Measurements from ENCODE around the gene PFKFB2. TPM values are rescaled to one million over a fixed set of nuclear protein-coding genes. Genes with fewer than 3 reads are reported as not detected.

PFKFB2 gene
- polyA plus RNA-seq, 2 of the 4 experiments (the other 2 are of a cell fraction): 7.4 to 8.4 TPM

DNA sequence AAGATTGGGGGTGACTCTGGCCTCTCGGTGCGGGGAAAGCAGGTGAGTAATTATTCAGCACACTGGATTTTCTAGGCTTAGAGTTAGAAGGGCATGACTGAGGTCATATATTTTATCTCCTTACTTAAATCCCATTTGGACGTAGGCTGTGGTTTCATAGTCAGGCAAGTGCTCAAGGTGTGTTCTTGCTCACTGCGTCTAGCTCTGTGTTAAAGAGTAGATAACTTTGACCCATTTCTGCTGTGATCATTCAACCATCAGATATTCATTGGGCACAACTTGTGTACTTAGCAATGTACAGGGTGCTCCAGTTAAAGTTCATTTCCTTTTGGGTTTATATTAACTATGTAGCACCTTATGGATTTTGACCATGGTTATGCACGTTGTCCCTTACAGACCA lies 14.6 kb downstream of the PFKFB2 start:
- H3K4me2 ChIP-seq: no peak overlapping the region
- no peak for ATAC-seq
- H3K27ac ChIP-seq: no peak overlapping the region
- TF ChIP-seq RCOR1 (IDR thresholded peaks at IDR 0.05; ENCODE audit: low read depth, low read length): no peak
- TF ChIP-seq CEBPB (IDR thresholded peaks at IDR 0.05): no peak
- TF ChIP-seq BHLHE40 (IDR thresholded peaks at IDR 0.05; ENCODE audit: low read depth, low read length): no peak
- TF ChIP-seq USF2 (IDR thresholded peaks at IDR 0.05): no peak
- no peak for TF ChIP-seq ATOH8 (CRISPR knock-in tag; IDR thresholded peaks at IDR 0.05; ENCODE audit: low read depth)
- no peak for TF ChIP-seq FOSL2 (IDR thresholded peaks at IDR 0.05)
- no peak for TF ChIP-seq FOSL2 (CRISPR knock-in tag; IDR thresholded peaks at IDR 0.05)
- no peak for TF ChIP-seq POLR2AphosphoS2 (conservative IDR thresholded peaks at IDR 0.05; ENCODE audit: low read length)
- TF ChIP-seq ZFP36 (IDR thresholded peaks at IDR 0.05; ENCODE audit: borderline replicate concordance, partially characterized antibody): no peak
- TF ChIP-seq KDM1A (IDR thresholded peaks at IDR 0.05; ENCODE audit: low read depth): no peak
- no peak for FAIRE-seq
- ChIA-PET CTCF (interaction anchor here (1.1 to 2.5 kb wide), 4 partner anchors 9 to 254 kb away, joined by 3 to 14 read pairs (median 4); partner anchors contain the start of gene CD55), POLR2A (no interaction called here)
- WGBS (ENCODE audit: missing lambda C conversion rate): 88% methylated on average over 5 of the region's 5 CpGs
- DNase-seq (ENCODE audit: low read depth in 1 of 2, low spot score in 1 of 2): no peak
- no peaks in the 10 kb centered on the region for H3K9me3 ChIP-seq
- no peak overlapping the region for H3K4me3 ChIP-seq
- H3K4me1 ChIP-seq: no peaks in the 10 kb centered on the region

- POLR2A ChIA-PET: no interaction called here
- CTCF ChIA-PET: interaction anchor here (0.9 to 2.5 kb wide), 8 partner anchors 8 to 431 kb away, joined by 3 to 14 read pairs (median 4); no protein-coding TSS in a partner anchor
- ATAC-seq (no peak), DNase-seq (ENCODE audit: low read depth in 1 of 2, low spot score in 1 of 2) (no peak), FAIRE-seq (no peak)
- Histone ChIP-seq H3K27ac (no peak overlapping the region), H3K9me3 (no peaks in the 10 kb centered on the region), H3K4me3 (no peak overlapping the region), H3K4me1 (peaks cover 6% of the 10 kb centered on the region), H3K4me2 (no peak overlapping the region)
- 82% methylated on average over 3 of the region's 3 CpGs for WGBS (ENCODE audit: missing lambda C conversion rate)
- TF ChIP-seq ZSCAN20 (CRISPR knock-in tag; IDR thresholded peaks at IDR 0.05) (no peak), BHLHE40 (IDR thresholded peaks at IDR 0.05; ENCODE audit: low read depth, low read length) (no peak)
Measured at GRCh38 chr1:207069061-207069460, 16.0 kb downstream of the PFKFB2 start.

- DNase-seq (ENCODE audit: low read depth in 1 of 2, low spot score in 1 of 2) (no peak), FAIRE-seq (no peak), ATAC-seq (no peak)
- TF ChIP-seq EP300 (IDR thresholded peaks at IDR 0.05): no peak
- H3K27ac ChIP-seq: no peak overlapping the region
- ChIA-PET POLR2A (no interaction called here), CTCF (interaction anchor here (1.4 to 2.9 kb wide), 6 partner anchors 10 to 430 kb away, joined by 3 to 14 read pairs (median 4); partner anchors contain the start of gene PFKFB2)
- no peak overlapping the region for H3K4me2 ChIP-seq
- no peaks in the 10 kb centered on the region for H3K9me3 ChIP-seq
- 85% methylated on average over 5 of the region's 5 CpGs for WGBS (ENCODE audit: missing lambda C conversion rate)
- H3K4me1 ChIP-seq: peaks cover 10% of the 10 kb centered on the region
- no peak overlapping the region for H3K4me3 ChIP-seq
Measured at GRCh38 chr1:207069858-207070506, 16.9 kb downstream of the PFKFB2 start.

DNA sequence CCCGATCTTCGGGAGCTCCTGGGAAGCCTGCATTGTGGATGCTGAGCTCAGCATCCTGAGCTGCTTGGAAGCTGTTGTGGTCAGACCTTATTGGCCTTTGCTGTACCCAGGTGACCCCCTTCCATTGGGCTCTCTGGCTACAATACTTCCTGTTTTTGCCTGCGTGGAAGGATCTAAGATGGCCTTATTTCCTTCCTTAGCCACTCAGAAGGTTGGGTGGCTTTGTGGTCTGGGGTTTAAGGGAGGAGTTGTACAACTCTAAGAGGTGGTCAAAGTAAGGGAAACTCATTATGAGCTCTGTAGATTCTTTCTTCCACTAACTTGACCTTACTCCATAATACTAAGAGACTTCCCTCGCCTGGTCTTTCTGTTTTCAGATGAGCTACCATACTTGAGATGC lies 17.7 kb downstream of the PFKFB2 start:
- WGBS (ENCODE audit: missing lambda C conversion rate): 81% methylated on average over 4 of the region's 4 CpGs
- DNase-seq (ENCODE audit: low read depth in 1 of 2, low spot score in 1 of 2): no peak
- POLR2A ChIA-PET: no interaction called here
- Histone ChIP-seq H3K4me1 (peaks cover 10% of the 10 kb centered on the region), H3K4me2 (no peak overlapping the region), H3K9me3 (no peaks in the 10 kb centered on the region), H3K27ac (no peak overlapping the region), H3K4me3 (no peak overlapping the region)
- no peak for FAIRE-seq
- CTCF ChIA-PET: interaction anchor here (0.7 to 2.9 kb wide), 7 partner anchors 9 to 88 kb away, joined by 3 to 11 read pairs (median 4); partner anchors contain the start of gene PFKFB2
- no peak for TF ChIP-seq USF2 (IDR thresholded peaks at IDR 0.05)
- TF ChIP-seq HOXB13 (CRISPR knock-in tag; IDR thresholded peaks at IDR 0.05; ENCODE audit: low read depth): no peak
- no peak for TF ChIP-seq ZFP36 (IDR thresholded peaks at IDR 0.05; ENCODE audit: borderline replicate concordance, partially characterized antibody)
- no peak for TF ChIP-seq EHMT2 (IDR thresholded peaks at IDR 0.05; ENCODE audit: low read depth)
- TF ChIP-seq CTCF (IDR thresholded peaks at IDR 0.05): no peak
- no peak for TF ChIP-seq TP53 (CRISPR knock-in tag; IDR thresholded peaks at IDR 0.05)
- TF ChIP-seq TFCP2L1 (CRISPR knock-in tag; IDR thresholded peaks at IDR 0.05): no peak
- no peak for TF ChIP-seq ZC3H11A (IDR thresholded peaks at IDR 0.05)
- TF ChIP-seq FOXS1 (CRISPR knock-in tag; IDR thresholded peaks at IDR 0.05): no peak
- no peak for TF ChIP-seq CEBPB (IDR thresholded peaks at IDR 0.05)
- TF ChIP-seq JUN (IDR thresholded peaks at IDR 0.05): no peak
- TF ChIP-seq HEYL (CRISPR knock-in tag; IDR thresholded peaks at IDR 0.05): no peak
- no peak for TF ChIP-seq CBX2 (IDR thresholded peaks at IDR 0.05; ENCODE audit: borderline replicate concordance, low read depth)
- no peak for TF ChIP-seq RCOR1 (IDR thresholded peaks at IDR 0.05; ENCODE audit: low read depth, low read length)
- no peak for TF ChIP-seq FOSB (CRISPR knock-in tag; IDR thresholded peaks at IDR 0.05)
- TF ChIP-seq, protein P1, sequence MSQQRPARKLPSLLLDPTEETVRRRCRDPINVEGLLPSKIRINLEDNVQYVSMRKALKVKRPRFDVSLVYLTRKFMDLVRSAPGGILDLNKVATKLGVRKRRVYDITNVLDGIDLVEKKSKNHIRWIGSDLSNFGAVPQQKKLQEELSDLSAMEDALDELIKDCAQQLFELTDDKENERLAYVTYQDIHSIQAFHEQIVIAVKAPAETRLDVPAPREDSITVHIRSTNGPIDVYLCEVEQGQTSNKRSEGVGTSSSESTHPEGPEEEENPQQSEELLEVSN (IDR thresholded peaks at IDR 0.05; ENCODE audit: borderline replicate concordance, low read depth): no peak
- no peak for TF ChIP-seq HOXB5 (CRISPR knock-in tag; IDR thresholded peaks at IDR 0.05)
- no peak for TF ChIP-seq CHD4 (IDR thresholded peaks at IDR 0.05; ENCODE audit: borderline replicate concordance)
- no peak for ATAC-seq

All from A549 (cell line).